NCI-H345 treated with DMSO at 0.1 percent for 48 hours (cell line): ENCODE data around the gene TNIP2.
"Not testable (repeated sequence)": the region's sequence is repeated elsewhere in the genome, so short reads cannot be mapped to it uniquely, and the experiment has no call there.

Source experiments
- DNase-seq: peaks from one replicate; lab custom pipeline; 2025; ENCODE audit not compliant: unreplicated experiment; lab: John Stamatoyannopoulos, UW

Gene TNIP2

GRCh38 chr4:2794486-2795299 lies 38.6 kb upstream of the TNIP2 start:
- no peak for DNase-seq

DNA sequence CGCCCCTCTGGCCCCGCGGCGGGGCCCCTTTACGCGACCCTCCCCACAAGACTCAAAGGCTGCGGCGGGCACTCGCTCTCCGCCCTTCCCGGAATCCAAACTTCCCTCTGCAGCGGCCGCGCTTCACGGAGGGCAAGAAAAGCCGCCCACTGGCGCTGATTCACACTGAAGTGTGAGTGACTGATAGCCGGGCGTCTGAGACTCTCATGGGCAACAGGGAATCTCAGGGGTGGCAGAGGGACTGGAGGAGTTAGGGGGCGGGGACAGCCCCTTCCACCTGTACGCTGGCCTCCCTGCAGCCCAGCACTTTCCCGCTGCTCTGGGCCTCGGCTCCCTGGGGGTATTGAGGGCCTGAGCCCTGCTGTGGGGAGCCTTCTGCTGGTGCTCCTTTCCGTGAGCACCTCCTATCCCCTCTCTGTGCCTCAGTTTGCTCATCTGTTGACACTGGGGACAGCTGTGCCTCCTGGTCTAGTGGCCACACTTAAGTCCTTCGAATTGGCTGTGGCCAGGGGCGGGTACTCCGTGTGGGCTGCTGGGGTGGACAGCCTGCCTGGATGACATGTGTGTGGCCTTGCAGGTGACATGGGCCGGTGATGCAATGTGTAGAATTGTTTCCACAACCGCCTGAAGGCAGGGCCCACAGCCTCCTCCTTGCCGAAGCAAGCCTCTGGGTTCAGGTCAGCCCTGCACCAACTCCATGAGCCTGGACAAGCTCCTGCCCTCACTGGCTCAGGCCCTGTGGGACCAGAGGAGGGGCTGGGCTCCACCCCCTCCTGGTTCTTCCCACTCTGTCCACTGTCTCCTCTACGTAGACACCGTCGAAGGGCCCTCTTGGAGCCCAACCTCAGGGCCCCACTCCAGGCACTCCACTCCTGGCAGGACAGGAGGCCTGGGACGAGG lies 37.7 kb upstream of the TNIP2 start:
- DNase-seq, result no peak

GRCh38 chr4:2792711-2793585 lies 36.8 kb upstream of the TNIP2 start, which contains the start of gene SH3BP2:
Gene SH3BP2 (plus strand): TSS chr4:2793085. CDS start chr4:2820618, 27,533 bp downstream.
- DNase-seq, result no peak

- DNase-seq, result no peak
Observed at GRCh38 chr4:2792396-2792710, 36.2 kb upstream of the TNIP2 start.

- no peak for DNase-seq
Observed at GRCh38 chr4:2791518-2792395, 35.6 kb upstream of the TNIP2 start.

GRCh38 chr4:2790583-2791517 lies 34.7 kb upstream of the TNIP2 start:
- no peak for DNase-seq

- DNase-seq, result no peak
Observed at GRCh38 chr4:2789793-2790582, 33.9 kb upstream of the TNIP2 start.

DNA sequence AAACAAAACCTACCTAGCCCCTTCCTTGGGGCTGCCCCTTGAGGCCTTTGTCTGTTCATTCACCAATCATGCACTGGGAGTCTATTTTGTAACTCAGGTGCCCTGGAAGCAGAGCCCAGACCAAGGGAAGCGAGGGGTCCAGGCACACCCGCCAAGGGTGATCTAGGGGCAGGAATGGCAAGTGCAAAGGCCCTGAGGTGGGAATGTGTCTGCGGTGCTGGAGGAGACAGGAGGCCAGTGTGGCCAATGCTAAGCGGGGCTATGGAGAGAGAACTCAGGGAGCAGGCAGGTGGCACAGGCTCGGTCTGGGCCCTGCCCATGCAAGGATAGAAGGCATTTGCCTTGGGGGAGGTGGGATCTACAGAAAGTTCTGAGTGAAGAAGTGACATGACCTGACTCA lies 33.2 kb upstream of the TNIP2 start:
- DNase-seq, result no peak

GRCh38 chr4:2788532-2789103 lies 32.5 kb upstream of the TNIP2 start:
- no peak for DNase-seq

DNA sequence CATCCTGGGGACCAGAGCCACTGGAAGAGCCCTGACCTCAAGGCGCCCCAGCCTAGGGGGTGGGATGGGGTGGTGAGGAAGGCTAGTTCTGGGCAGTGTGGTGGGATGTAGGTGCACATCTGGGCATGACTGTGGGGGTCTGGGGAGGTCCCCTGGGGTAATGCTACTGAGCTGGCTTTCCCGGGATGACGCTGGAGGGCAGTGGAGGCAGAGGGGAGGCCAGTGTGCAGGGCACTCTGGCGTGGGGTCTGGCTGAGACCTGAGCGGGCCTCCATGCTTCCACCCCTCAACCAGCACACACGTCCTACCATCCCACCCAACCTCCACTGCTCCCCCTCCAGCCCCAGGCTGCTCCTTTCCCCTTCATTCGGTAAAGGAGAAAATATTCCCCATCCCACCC lies 32.0 kb upstream of the TNIP2 start:
- no peak for DNase-seq

GRCh38 chr4:2787230-2788100 lies 31.3 kb upstream of the TNIP2 start:
- no peak for DNase-seq

DNA sequence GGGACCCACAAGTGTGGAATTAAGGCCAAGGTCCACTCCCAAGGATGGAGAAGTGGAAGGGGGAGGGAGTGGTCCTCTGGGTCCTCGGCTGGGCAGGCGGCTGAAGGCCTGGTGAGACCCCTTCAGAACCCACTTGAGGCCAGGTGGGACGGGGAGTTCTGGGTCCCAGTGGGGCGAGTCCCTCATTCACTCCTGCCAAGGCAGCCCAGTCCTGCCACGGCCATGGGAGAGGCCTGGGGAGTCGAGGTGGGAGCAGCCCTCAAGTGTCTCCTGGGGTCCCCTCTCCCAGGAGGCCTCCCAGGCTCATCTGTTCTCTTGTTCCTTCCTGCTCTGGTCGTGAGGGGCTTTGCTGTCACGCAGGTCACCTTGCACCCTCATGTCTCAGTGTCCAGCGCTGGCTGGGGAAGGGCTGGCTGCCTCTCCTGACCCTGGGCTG lies 30.7 kb upstream of the TNIP2 start:
- no peak for DNase-seq

DNA sequence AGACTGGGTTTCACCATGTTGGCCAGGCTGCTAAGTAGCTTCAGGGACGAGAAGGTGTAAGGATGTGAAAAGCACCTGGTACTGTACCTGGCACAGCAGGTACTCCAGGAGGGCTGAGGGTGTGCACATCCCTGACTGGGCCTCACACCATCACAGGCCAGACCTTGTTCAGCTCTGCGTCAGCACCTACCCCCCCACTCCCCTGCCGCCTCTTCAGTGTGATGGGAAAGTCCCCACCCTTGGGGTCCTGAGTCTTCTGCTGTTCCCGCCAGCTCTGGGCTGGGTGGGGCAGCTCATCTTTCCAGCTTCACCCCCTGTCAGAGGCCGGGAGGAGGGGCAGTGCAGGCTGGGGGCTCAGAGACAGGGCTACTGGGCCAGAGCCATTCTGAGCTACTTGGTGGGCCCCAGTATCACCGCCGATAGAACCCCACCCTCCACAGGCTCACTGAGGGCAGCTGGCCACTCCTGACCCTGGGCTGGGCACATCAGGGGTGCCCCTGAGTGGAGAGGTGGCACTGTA lies 30.1 kb upstream of the TNIP2 start:
- DNase-seq, result no peak

- no peak for DNase-seq
Observed at GRCh38 chr4:2785613-2786012, 29.5 kb upstream of the TNIP2 start.

GRCh38 chr4:2783790-2784189 lies 27.7 kb upstream of the TNIP2 start:
- no peak for DNase-seq

DNA sequence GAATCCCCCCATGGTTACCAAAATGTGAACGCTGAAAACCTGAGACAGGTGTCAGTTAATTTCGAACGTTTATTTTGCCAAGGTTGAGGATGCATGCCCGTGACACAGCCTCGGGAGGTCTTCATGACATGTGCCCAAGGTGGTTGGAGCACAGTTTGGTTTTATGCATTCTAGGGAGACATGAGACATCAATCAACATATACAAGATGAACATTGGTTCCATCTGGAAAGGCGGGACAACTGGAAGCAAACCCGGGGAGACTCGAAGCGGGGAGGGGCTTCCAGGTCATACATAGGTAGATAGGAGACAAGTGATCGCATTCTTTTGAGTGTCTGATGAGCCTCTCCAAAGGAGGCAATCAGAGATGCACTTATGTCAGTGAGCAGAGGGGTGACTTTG lies 25.8 kb upstream of the TNIP2 start:
- DNase-seq, result no peak

- not testable (repeated sequence) for DNase-seq
Observed at GRCh38 chr4:2780643-2781042, 24.5 kb upstream of the TNIP2 start.
